GM12878 (cell line): ENCODE results near the gene FRMD8. TPM values are rescaled to one million over a fixed set of nuclear protein-coding genes. Genes with fewer than 3 reads are reported as not detected.
A peak's percentile ranks its signal among the peaks of the same experiment; 100 is the strongest.

Source experiments
- ATAC-seq: fragments of 200-7000 bp; cut with Tn5 transposase; 3 replicates; pipeline ENCODE4 v1.9.1; 2020; ENCODE audit warnings: mild to moderate bottlenecking, moderate library complexity
- BruUV-seq: library from RNA; stranded (reverse); fragments of 400-500 nt; replicated peaks from 2 replicates; lab custom pipeline; 2021; lab: Mats Ljungman, UMichigan
- CTCF ChIA-PET: fragments of 300-600 bp; sonication (Branson Sonifier 250); formaldehyde crosslinking; extraction: SDS; loops from one replicate; lab custom pipeline; 2021; ENCODE audit warnings: inconsistent platforms; lab: Yijun Ruan, JAX
- POLR2A ChIA-PET: fragments of 350-600 bp; formaldehyde crosslinking; extraction: SDS; loops from one replicate; lab custom pipeline; 2021; ENCODE audit warnings: inconsistent platforms; lab: Charles Lee
- RAD21 ChIA-PET: fragments of 300-600 bp; sonication (Branson Sonifier 250); formaldehyde crosslinking; loops from one replicate; lab custom pipeline; 2023; ENCODE audit warnings: antibody characterized with exemption; ENCODE audit not compliant: unreplicated experiment; lab: Charles Lee
- SMC1A ChIA-PET: fragments of 300-600 bp; sonication (Branson Sonifier 250); formaldehyde crosslinking; loops from one replicate; lab custom pipeline; 2023; ENCODE audit not compliant: unreplicated experiment, uncharacterized antibody; lab: Charles Lee
- DNase-seq: peaks from one replicate; pipeline ENCODE4 v3.0.0-alpha.2; 2011; ENCODE audit warnings: low read depth, low spot score
- FAIRE-seq: peaks from 3 replicates; lab custom pipeline; 2011; peaks lifted over from hg19 to GRCh38; lab: Jason Lieb, UNC
- H2AFZ ChIP-seq: 2 replicates; pipeline ENCODE4 v1.6.0; 2011; ENCODE audit warnings: low read depth, low read length, control low read depth; ENCODE audit not compliant: control insufficient read depth
- H3K27ac ChIP-seq: 2 replicates; pipeline ENCODE4 v1.5.1; 2011; ENCODE audit warnings: control low read depth; ENCODE audit not compliant: control insufficient read depth, insufficient read depth
- H3K27me3 ChIP-seq, 2 experiments: replicated peaks in 1 of 2; 2 replicates each; pipeline versions ENCODE4 v1.6.0 to v1.6.1; 2011; ENCODE audit warnings: low read length in 1 of 2; ENCODE audit not compliant: control insufficient read depth in 2 of 2, insufficient read depth in 2 of 2
- H3K36me3 ChIP-seq, 2 experiments: 2 replicates each; pipeline ENCODE4 v1.5.1; 2011; ENCODE audit warnings: low read length in 1 of 2; ENCODE audit not compliant: control insufficient read depth in 2 of 2, insufficient read depth in 2 of 2
- H3K4me1 ChIP-seq: 2 replicates; pipeline ENCODE4 v1.6.1; 2011; ENCODE audit warnings: mild to moderate bottlenecking, low read length, moderate library complexity, mixed read lengths; ENCODE audit not compliant: control insufficient read depth, insufficient read depth
- H3K4me2 ChIP-seq: 2 replicates; pipeline ENCODE4 v1.6.0; 2011; ENCODE audit warnings: control low read depth; ENCODE audit not compliant: control insufficient read depth, insufficient read depth
- H3K4me3 ChIP-seq: fragments of 200-600 bp; sonication (generic); 2 replicates; pipeline ENCODE4 v1.5.1; 2016
- H3K79me2 ChIP-seq: 2 replicates; pipeline ENCODE4 v1.6.0; 2011; ENCODE audit warnings: low read length; ENCODE audit not compliant: control insufficient read depth, insufficient read depth
- H3K9ac ChIP-seq: 2 replicates; pipeline ENCODE4 v1.8.0; 2011; ENCODE audit warnings: low read length, control low read depth, mixed read lengths; ENCODE audit not compliant: control insufficient read depth, insufficient read depth
- H3K9me3 ChIP-seq: replicated peaks from 3 replicates; pipeline ENCODE4 v1.5.1; 2011; ENCODE audit warnings: mild to moderate bottlenecking, low read length; ENCODE audit not compliant: control insufficient read depth, insufficient read depth
- H4K20me1 ChIP-seq: 2 replicates; pipeline ENCODE4 v1.6.0; 2011; ENCODE audit not compliant: control insufficient read depth, insufficient read depth
- MEF2B ChIP-seq: fragments of 450-650 bp; IDR thresholded peaks from 2 replicates; pipeline ENCODE4 v1.6.1; 2018; ENCODE audit warnings: mild to moderate bottlenecking, moderate library complexity; ENCODE audit not compliant: partially characterized antibody, poor library complexity, severe bottlenecking
- POLR2A ChIP-seq: IDR thresholded peaks from 2 replicates; pipeline ENCODE4 v1.6.1; 2011; ENCODE audit warnings: low read depth, mild to moderate bottlenecking, low read length
- POLR2AphosphoS2 ChIP-seq: IDR thresholded peaks from 2 replicates; pipeline ENCODE4 v1.6.1; 2011; ENCODE audit warnings: low read depth, mild to moderate bottlenecking, low read length, improper control_type of control experiment, moderate library complexity
- POLR2AphosphoS5 ChIP-seq: IDR thresholded peaks from 2 replicates; pipeline ENCODE4 v1.6.1; 2011; ENCODE audit warnings: mild to moderate bottlenecking, low read length, inconsistent platforms
- RUNX3 ChIP-seq: IDR thresholded peaks from 2 replicates; pipeline ENCODE4 v1.6.1; 2012; ENCODE audit warnings: low read length, inconsistent platforms
- SIX5 ChIP-seq: IDR thresholded peaks from 2 replicates; pipeline ENCODE4 v1.6.1; 2011; ENCODE audit warnings: mild to moderate bottlenecking, low read depth, low read length, moderate library complexity; ENCODE audit not compliant: severe bottlenecking
- SMAD1 ChIP-seq: fragments of 450-650 bp; IDR thresholded peaks from 2 replicates; pipeline ENCODE4 v1.6.1; 2018; ENCODE audit warnings: mild to moderate bottlenecking, low read depth; ENCODE audit not compliant: partially characterized antibody
- SRF ChIP-seq, 2 experiments: IDR thresholded peaks; 2 replicates each; pipeline ENCODE4 v1.6.1; 2011; ENCODE audit warnings: low read depth in 2 of 2, low read length in 2 of 2, mild to moderate bottlenecking in 1 of 2, moderate library complexity in 1 of 2
- TCF7 ChIP-seq: IDR thresholded peaks from 2 replicates; pipeline ENCODE4 v1.6.1; 2014; ENCODE audit warnings: antibody characterized with exemption, borderline replicate concordance
- ZBTB11 ChIP-seq: fragments of 450-650 bp; formaldehyde crosslinking; IDR thresholded peaks from 2 replicates; pipeline ENCODE4 v1.5.0; 2022; ENCODE audit warnings: mild to moderate bottlenecking, missing genetic modification characterization
- WGBS: methylation state at CpG from one replicate; pipeline ENCODE4 v1.1.6; 2016; ENCODE audit warnings: low lambda C conversion rate; ENCODE audit not compliant: insufficient replicate concordance, insufficient coverage; ENCODE audit errors: missing lambda C conversion rate; 5-methylcytosine and 5-hydroxymethylcytosine counted together
- in situ Hi-C: fragments of 300-500 bp; cut with MboI; formaldehyde crosslinking; loops from 9 replicates; pipeline ENCODE4 v1.14.3; 2018; ENCODE audit warnings: mixed read lengths
- intact Hi-C: fragments of 100-400 bp; cut with micrococcal nuclease; formaldehyde crosslinking; loops from one replicate; pipeline ENCODE4 v1.14.2; 2022; ENCODE audit not compliant: unreplicated experiment
- polyA plus RNA-seq, 11 experiments: library from polyadenylated mRNA; depleted of rRNA in 4 of 11; unstranded in 6 of 11; stranded (reverse) in 5 of 11; fragments of >200 nt; fragmentation: Nextera tagmentation in 4 of 11; fragmentation: Illumina TruSeq in 1 of 11; extraction: Ambion mirVana in 4 of 11; extraction: Trizol in 1 of 11; gene quantifications; 1 replicate in 1 of 11; 2 replicates in 10 of 11; pipeline versions ENCODE4 v1.2.1 to v1.2.3, GENCODE V29; 2011 to 2016; ENCODE audit warnings: inconsistent platforms in 2 of 11, missing spikeins in 2 of 11, low read depth in 1 of 11
- total RNA-seq, 4 experiments: library from RNA; depleted of rRNA in 3 of 4; stranded (reverse); fragments of >200 nt in 3 of 4; fragmentation: Illumina TruSeq in 1 of 4; extraction: Trizol in 1 of 4; gene quantifications; 2 replicates each; pipeline versions ENCODE4 v1.2.1 to v1.2.3, GENCODE V29; 2013 to 2021

FRMD8 gene
- total and polyA plus RNA-seq, 10 of the 15 experiments (the other 5 are each of a cell fraction or from before 2014, with no cell fraction given), result 8.3 to 69.4 (median 28.0) TPM

- ATAC-seq, result no peak
- Histone ChIP-seq H3K9ac (no peak overlapping the region), H3K4me2 (no peak overlapping the region), H3K27ac (peak overlapping the region; percentile 2; the same call in 1 of the 2 replicates), H4K20me1 (no peaks in the 10 kb centered on the region), H3K36me3 (peaks cover 0 to 5% of the 10 kb centered on the region in 2 experiments; a peak in 3 of 4 replicates)
- ChIA-PET CTCF (interaction anchor here (1.2 kb wide), 1 partner anchor 10 kb away, joined by 4 read pairs; no protein-coding TSS in a partner anchor), POLR2A (interaction anchor here (1.3 to 6.0 kb wide), 4 partner anchors 10 to 53 kb away, joined by 3 to 50 read pairs (median 6); partner anchors contain the start of gene MALAT1), SMC1A (interaction anchor here (0.8 to 2.4 kb wide), 3 partner anchors 8 to 53 kb away, joined by 3 to 6 read pairs (median 3); partner anchors contain the start of gene MALAT1)
- in situ Hi-C loops, result no loop called here
- peak; percentile 36; the same call in 1 of the 2 replicates for TF ChIP-seq POLR2A
- TF ChIP-seq TCF7, result no peak
- TF ChIP-seq, all 136 proteins: peak for 1
- Histone ChIP-seq H3K4me1 (peaks cover 50% of the 10 kb centered on the region), H3K27me3 (no peaks in the 10 kb centered on the region), H3K9me3 (no peaks in the 10 kb centered on the region), H3K4me3 (no peak overlapping the region), H3K79me2 (peaks cover 26% of the 10 kb centered on the region), H2AFZ (no peak overlapping the region)
- intact Hi-C loops, result no loop called here
- no TSS peak for BruUV-seq
- RAD21 ChIA-PET, result interaction anchor here (1.5 to 2.0 kb wide), 2 partner anchors 20 to 32 kb away, joined by 5 to 6 read pairs; no protein-coding TSS in a partner anchor
- 87% methylated on average over 15 of the region's 15 CpGs for WGBS
- DNase-seq, result no peak
- FAIRE-seq, result no peak
Observed at GRCh38 chr11:65445101-65445603, 58.7 kb downstream of the FRMD8 start.

GRCh38 chr11:65445604-65446445 is 59.4 kb downstream of the FRMD8 start:
- DNase-seq (no peak), ATAC-seq (no peak), FAIRE-seq (no peak)
- 76% methylated on average over 11 of the region's 11 CpGs for WGBS
- no peak overlapping the region for H3K27ac ChIP-seq
- no peaks in the 10 kb centered on the region for H3K9me3 ChIP-seq
- peaks cover 0 to 5% of the 10 kb centered on the region in 2 experiments; a peak in 3 of 4 replicates for H3K36me3 ChIP-seq
- SMC1A ChIA-PET, result interaction anchor here (0.8 to 2.4 kb wide), 3 partner anchors 9 to 53 kb away, joined by 3 to 6 read pairs (median 3); partner anchors contain the start of gene MALAT1
- CTCF ChIA-PET, result interaction anchor here (0.9 to 1.6 kb wide), 6 partner anchors 9 to 95 kb away, joined by 3 to 4 read pairs (median 4); no protein-coding TSS in a partner anchor
- no peak overlapping the region for H3K9ac ChIP-seq
- no peak overlapping the region for H2AFZ ChIP-seq
- no peaks in the 10 kb centered on the region for H3K27me3 ChIP-seq
- in situ Hi-C loops (no loop called here), intact Hi-C loops (no loop called here)
- peaks cover 25% of the 10 kb centered on the region for H3K79me2 ChIP-seq
- no peak overlapping the region for H3K4me2 ChIP-seq
- no peak overlapping the region for H3K4me3 ChIP-seq
- peaks cover 46% of the 10 kb centered on the region for H3K4me1 ChIP-seq
- RAD21 ChIA-PET, result no interaction called here
- H4K20me1 ChIP-seq, result no peaks in the 10 kb centered on the region
- POLR2A ChIA-PET, result interaction anchor here (0.8 to 6.0 kb wide), 5 partner anchors 9 to 52 kb away, joined by 3 to 50 read pairs (median 5); partner anchors contain the start of gene MALAT1
- BruUV-seq, result no TSS peak
- TF ChIP-seq RUNX3 (peak; percentile 20; the same call in 1 of the 2 replicates), MEF2B (peak; percentile 38), POLR2AphosphoS2 (peak; percentile 50; the same call in 1 of the 2 replicates), ZBTB11 (CRISPR knock-in tag) (0 out of 2 replicates have a peak, but pooled peaks have one; percentile 12), POLR2A (peak; percentile 53; the same call in 1 of the 2 replicates), SIX5 (no peak), SRF (IDR thresholded peaks at IDR 0.05; ENCODE audit: low read depth in 2 of 2, low read length in 2 of 2) (no peak), SMAD1 (no peak), POLR2AphosphoS5 (peak; percentile 42; the same call in 1 of the 2 replicates)
